Measurements from ENCODE around the gene CGB3.

The CGB3 gene

DNA sequence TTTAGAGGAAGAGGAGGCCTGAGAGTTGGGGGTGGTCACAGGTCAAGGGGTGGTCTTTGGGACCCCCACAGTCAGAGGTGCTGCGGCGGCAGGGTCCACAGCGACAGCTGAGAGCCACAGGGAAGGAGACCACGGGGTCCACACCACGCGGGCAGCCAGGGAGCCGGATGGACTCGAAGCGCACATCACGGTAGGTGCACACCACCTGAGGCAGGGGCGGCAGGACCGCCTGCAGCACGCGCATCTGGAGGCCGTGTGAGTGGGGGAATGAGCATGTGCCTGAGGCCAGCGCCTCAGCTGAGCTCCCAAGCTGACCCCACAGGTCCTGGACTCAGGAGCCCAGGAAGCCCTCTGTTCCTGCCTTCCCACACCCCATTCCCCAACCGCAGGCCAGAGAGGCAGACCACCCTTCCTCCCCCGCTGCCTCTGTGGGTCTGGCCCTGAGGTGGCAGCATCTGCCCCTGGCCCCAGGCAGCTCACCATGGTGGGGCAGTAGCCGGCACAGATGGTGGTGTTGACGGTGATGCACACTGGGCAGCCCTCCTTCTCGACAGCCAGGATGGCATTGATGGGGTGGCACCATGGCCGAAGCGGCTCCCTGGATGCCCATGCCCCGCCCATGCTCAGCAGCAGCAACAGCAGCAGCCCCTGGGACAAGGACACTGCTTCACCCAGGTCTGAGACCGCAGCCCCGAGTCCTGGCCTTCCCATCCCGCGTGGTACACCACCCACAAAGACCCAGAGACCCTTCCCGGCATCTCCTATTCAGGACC lies 7.9 kb downstream of the CGB3 start:
- no peak for DNase-seq (ENCODE audit: low read depth)

- no peak for DNase-seq (ENCODE audit: low read depth)
Measured at GRCh38 chr19:49014870-49015255, 9.3 kb downstream of the CGB3 start.

- no peak for DNase-seq (ENCODE audit: low read depth)
Measured at GRCh38 chr19:49014123-49014869, 9.8 kb downstream of the CGB3 start.

GRCh38 chr19:49011194-49011593 lies 12.9 kb downstream of the CGB3 start:
- DNase-seq (ENCODE audit: low read depth), result no peak

DNA sequence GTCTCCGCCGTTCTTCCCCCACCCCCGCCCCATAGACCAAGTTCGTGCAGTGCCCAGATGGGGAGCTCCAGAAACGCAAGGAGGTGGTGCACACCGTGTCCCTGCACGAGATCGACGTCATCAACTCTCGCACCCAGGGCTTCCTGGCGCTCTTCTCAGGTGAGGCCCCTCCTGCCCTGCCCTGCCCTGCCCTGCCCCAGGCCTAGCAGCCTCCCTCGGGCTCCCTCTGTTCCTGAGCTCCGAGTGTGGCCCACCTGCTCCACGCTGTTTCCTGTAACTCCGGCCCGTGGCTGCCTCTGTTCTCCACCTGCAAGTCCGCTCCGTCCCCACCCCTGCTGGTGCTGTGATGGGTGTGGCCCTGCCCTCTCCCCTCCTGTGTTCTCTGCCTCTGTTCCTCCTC lies 13.7 kb downstream of the CGB3 start:
- no peak for DNase-seq (ENCODE audit: low read depth)

DNA sequence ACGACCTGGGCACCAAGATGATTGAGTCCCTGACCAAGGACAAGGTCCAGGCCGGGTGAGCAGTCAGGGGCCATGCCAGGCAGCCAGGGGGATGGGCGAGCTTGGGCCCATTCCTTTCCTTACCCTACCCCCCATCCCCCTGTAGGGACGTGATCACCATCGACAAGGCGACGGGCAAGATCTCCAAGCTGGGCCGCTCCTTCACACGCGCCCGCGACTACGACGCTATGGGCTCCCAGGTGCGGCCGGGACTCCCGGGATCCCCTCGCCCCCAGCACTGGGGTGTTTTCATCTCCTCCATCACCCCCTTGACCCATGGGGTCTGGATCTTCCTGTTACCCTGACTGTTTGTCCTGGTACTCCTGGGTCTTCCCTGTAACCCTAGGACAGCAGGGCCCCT lies 14.3 kb downstream of the CGB3 start:
- DNase-seq (ENCODE audit: low read depth), result no peak

GRCh38 chr19:49006905-49007304 lies 17.2 kb downstream of the CGB3 start:
- no peak for DNase-seq (ENCODE audit: low read depth)

DNA sequence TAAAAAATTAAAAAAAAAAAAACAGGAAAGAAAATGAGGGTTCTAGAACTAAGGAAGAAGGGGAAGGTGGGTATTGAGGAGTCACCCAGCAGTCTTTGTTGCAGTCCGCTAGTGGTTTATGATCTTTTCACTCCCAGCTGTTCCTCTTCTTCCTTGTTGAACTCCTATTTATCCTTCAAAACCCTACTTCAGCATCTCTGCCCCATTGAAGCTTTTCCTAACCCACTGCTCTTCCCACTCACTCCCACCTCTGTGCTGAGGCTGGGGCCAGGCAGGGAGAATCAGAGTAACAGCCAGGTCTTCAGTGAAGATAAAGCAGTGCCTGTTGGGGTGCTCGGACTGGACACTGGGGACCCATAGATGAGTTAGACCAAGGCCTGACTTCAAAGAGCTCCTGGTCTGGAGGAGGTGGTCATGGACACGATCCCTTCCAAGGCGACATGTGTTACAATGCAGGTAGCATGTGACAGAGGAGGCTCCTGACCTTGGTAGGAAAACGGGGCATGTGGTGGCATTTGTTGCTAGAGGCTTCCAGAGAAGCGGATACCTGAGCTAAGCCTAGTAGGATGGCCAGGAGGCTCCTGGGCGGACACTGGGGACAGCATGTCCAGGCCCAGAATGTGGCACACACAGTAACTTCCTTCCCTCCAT lies 19.0 kb downstream of the CGB3 start:
- no peak for DNase-seq (ENCODE audit: low read depth)

DNA sequence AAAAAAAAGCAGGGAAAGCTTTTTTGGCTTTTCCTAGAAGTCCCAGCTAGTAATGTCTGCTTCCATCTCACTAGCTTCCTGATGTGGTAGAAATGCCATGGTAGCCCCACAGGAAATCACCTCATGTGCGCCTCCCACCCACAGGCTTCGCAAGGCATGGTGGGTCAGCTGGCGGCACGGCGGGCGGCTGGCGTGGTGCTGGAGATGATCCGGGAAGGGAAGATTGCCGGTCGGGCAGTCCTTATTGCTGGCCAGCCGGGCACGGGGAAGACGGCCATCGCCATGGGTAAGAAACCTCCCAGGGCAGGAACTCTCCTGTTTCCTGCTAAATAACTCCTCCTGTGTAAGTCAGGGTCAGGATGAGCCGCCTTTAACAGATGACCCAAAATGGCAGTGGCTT lies 20.0 kb downstream of the CGB3 start:
- no peak for DNase-seq (ENCODE audit: low read depth)

GRCh38 chr19:48999481-49000325 lies 24.4 kb downstream of the CGB3 start:
- peak; percentile 32 for DNase-seq (ENCODE audit: low read depth)

GRCh38 chr19:48997972-48998371 lies 26.2 kb downstream of the CGB3 start:
- DNase-seq (ENCODE audit: low read depth), result no peak

- DNase-seq (ENCODE audit: low read depth), result no peak
Measured at GRCh38 chr19:48994035-48994386, 30.1 kb downstream of the CGB3 start.

DNA sequence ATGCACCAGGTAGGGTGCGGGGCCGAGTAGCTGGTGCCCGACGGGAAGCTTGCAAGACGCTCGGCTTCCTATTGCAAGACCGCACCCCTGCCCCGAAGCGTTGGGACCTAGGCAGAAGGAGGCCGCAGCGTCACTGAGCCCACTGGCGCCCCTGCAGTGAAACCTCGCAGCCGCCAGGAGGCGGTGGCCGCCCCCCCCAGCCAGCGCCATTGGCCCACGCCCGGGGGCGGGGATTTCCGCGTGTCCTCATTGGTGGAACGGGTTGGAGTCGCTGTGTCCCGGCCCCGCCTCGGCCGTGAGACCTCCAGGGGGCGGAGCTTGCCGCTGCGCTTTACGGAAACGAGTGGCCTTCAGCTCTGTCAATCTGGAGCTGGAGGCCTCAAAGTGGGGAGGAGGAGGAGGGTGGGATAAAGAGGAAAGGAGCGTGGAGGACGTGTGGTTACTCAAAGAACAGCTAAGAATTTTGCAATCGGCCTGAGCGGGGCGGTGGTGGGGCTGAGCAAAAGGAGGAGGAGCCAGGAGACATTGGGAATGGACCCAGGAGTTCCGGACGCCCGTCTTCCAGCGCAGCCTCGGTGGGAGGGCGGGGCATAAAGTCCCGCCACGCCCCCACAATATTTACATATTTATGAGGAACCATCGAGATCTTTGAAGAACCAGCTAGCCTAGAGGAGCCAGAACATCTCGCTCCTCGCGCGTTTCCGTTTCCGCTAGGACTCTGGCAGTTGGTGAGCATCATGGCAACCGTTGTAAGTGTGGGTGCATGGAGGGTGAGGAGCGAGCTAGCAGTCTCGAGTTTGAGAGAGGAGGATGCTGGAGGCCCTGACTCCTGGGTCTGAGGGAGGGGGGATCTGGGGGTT lies 30.7 kb downstream of the CGB3 start, which contains the start of the genes GYS1 and RUVBL2:
TSS of gene GYS1 (minus strand) at position 135 of the 860 bp plus-strand sequence. CDS start 197 bp downstream, outside the sequence.
TSS of gene RUVBL2 (plus strand) at position 713 of the 860 bp plus-strand sequence. CDS start at position 738, 25 bp downstream.
- DNase-seq (ENCODE audit: low read depth), result peak; percentile 97

GRCh38 chr19:48992581-48993174 lies 31.5 kb downstream of the CGB3 start:
- no peak for DNase-seq (ENCODE audit: low read depth)

- no peak for DNase-seq (ENCODE audit: low read depth)
Measured at GRCh38 chr19:48991873-48992580, 32.1 kb downstream of the CGB3 start.

GRCh38 chr19:48991011-48991609 lies 33.0 kb downstream of the CGB3 start:
- no peak for DNase-seq (ENCODE audit: low read depth)

DNA sequence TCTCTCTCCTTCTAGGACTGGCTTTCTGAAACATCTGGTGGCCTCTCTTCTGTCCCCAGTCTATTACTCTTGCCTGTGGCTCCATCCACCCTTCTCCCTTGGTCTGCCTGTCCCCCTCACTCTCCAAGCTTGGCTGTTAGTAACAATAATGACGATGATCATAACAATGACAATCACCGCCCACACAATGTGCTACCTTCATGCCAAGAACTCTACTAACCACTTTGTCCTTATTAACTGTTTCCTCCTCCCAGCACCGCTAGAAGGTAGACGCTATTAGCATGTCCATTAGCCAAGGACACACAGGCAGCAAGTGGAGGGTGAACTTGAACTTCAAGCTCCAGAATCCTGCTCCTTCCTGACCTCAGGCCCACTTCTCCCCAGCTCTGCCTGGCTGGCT lies 33.7 kb downstream of the CGB3 start:
- no peak for DNase-seq (ENCODE audit: low read depth)

DNA sequence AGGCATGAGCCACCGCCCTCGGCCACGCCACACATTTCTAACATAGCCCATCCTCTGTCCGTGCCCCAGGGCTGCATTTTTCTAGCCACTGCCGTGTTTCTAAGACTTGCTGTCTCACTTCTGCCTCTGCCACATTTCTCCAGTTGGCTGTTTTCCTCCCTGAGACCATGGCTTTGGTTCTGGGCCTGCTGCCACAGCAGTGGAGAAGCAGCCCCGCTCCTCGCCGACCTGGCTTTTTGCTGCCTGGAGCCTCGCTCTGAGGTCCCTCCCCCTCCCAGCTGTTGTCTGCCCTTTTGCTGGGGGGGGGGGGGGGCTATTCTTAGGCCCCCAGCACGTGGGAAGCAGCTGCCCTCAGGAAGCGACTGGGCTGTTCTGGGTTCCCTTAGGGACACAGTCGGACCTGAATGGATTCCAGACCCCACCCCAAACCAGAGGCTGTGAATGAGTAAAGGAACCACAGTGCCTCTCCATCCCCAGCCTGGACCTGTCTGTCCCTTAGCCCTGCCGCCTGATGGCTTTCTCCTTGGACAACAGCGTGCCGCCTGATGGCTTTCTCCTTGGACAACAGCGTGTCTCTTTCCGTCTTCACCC lies 34.3 kb downstream of the CGB3 start:
- no peak for DNase-seq (ENCODE audit: low read depth)

- DNase-seq (ENCODE audit: low read depth), result no peak
Measured at GRCh38 chr19:48988860-48989259, 35.3 kb downstream of the CGB3 start.

Data from stimulated activated CD8-positive, alpha-beta memory T cell treated with anti-CD3 and anti-CD28 coated beads, Interleukin-15, amount 100 ng/mL, for 1 hour (primary cell).